Transverse colon (tissue), 4 donors: ENCODE results near the gene ANKRD35. TPM values are rescaled to one million over a fixed set of nuclear protein-coding genes. Genes with fewer than 3 reads are reported as not detected.

Experiments
- small RNA-seq, 4 donors: library from RNA; depleted of rRNA; stranded (forward); fragments of <200 nt; gene quantifications; one replicate each; pipeline ENCODE3, GENCODE V24; 2016
- total RNA-seq, 4 donors: library from RNA; depleted of rRNA; stranded (reverse); fragments of >200 nt; gene quantifications; one replicate each; pipeline ENCODE4 v1.1.0, GENCODE V29; 2016

ANKRD35 gene
- total RNA-seq, 4 donors from 2014 or later, result 1.1 to 1.8 (median 1.4) TPM; not detected in 1

Small RNA genes lying within 50 kb of the gene (small RNA-seq; reads per million reads assigned to genes)
- gene MIR6736, result 0 to 0.28 (median 0) reads per million in 4 donors

Other genes with a start within 250 kb of the ANKRD35 start
- gene PDZK1, start 178.5 kb downstream of the ANKRD35 start, total RNA-seq, result 1 to 10 TPM in 3 of 4 donors, not detected in 1; 1.9 to 3.0 (median 2.2) TPM
- gene CD160, start 166.4 kb downstream of the ANKRD35 start, total RNA-seq, result 1 to 10 TPM in 1 of 4 donors, under 1 TPM in 1, not detected in 2; 0.82 to 1.6 TPM
- gene RNF115, start 61.8 kb downstream of the ANKRD35 start, total RNA-seq, result 10 to 100 TPM in 3 of 4 donors, 1 to 10 TPM in 1; 6.4 to 21.5 (median 13.3) TPM
- 10 to 100 TPM; 13.1 to 77.2 (median 29.0) TPM for gene POLR3C, start 61.7 kb downstream of the ANKRD35 start, total RNA-seq
- 1 to 10 TPM in 2 of 4 donors, under 1 TPM in 1, not detected in 1; 0.95 to 2.2 (median 1.1) TPM for gene NUDT17, start 40.2 kb downstream of the ANKRD35 start, total RNA-seq
- 10 to 100 TPM; 10.2 to 71.6 (median 17.8) TPM for gene PIAS3, start 26.8 kb downstream of the ANKRD35 start, total RNA-seq
- 10 to 100 TPM in 1 of 4 donors, 1 to 10 TPM in 3; 2.2 to 18.1 (median 5.4) TPM for gene ITGA10, start 24.2 kb upstream of the ANKRD35 start, total RNA-seq
- gene PEX11B, start 32.9 kb upstream of the ANKRD35 start, total RNA-seq, result 10 to 100 TPM in 3 of 4 donors, 1 to 10 TPM in 1; 8.8 to 38.9 (median 27.0) TPM
- 100 to 1,000 TPM in 2 of 4 donors, 10 to 100 TPM in 2; 23.6 to 122 (median 99.1) TPM for gene RBM8A, start 41.6 kb upstream of the ANKRD35 start, total RNA-seq
- 10 to 100 TPM in 2 of 4 donors, 1 to 10 TPM in 2; 7.2 to 12.5 (median 9.8) TPM for gene LIX1L, start 72.2 kb upstream of the ANKRD35 start, total RNA-seq
- gene ANKRD34A, start 78.7 kb upstream of the ANKRD35 start, total RNA-seq, result 1 to 10 TPM in 1 of 4 donors, under 1 TPM in 2, not detected in 1; 0.41 to 4.1 (median 0.64) TPM
- gene POLR3GL, start 78.8 kb upstream of the ANKRD35 start, total RNA-seq, result 10 to 100 TPM in 3 of 4 donors, 1 to 10 TPM in 1; 1.2 to 23.7 (median 14.4) TPM
- 1,000 to 10,000 TPM in 2 of 4 donors, 100 to 1,000 TPM in 2; 296 to 2,602 (median 982) TPM for gene TXNIP, start 110.7 kb upstream of the ANKRD35 start, total RNA-seq
- under 1 TPM in 1 of 4 donors, not detected in 3; 0.27 TPM for gene HJV, start 135.9 kb upstream of the ANKRD35 start, total RNA-seq